ELF-1 (cell line): ENCODE results near the gene GFRA1.

Experiments
- DNase-seq: peaks from one replicate; pipeline ENCODE4 v3.0.0-alpha.2; 2016; ENCODE audit warnings: low read depth, low spot score

GFRA1 gene

GRCh38 chr10:116160271-116160670 is 112.7 kb downstream of the GFRA1 start:
- no peak for DNase-seq

GRCh38 chr10:116159197-116159596 is 113.8 kb downstream of the GFRA1 start:
- DNase-seq: no peak

GRCh38 chr10:116158036-116158435 is 115.0 kb downstream of the GFRA1 start:
- no peak for DNase-seq

- no peak for DNase-seq
Observed at GRCh38 chr10:116157485-116157884, 115.5 kb downstream of the GFRA1 start.

GRCh38 chr10:116156819-116157218 is 116.2 kb downstream of the GFRA1 start:
- no peak for DNase-seq

- no peak for DNase-seq
Observed at GRCh38 chr10:116155191-116155590, 117.8 kb downstream of the GFRA1 start.

GRCh38 chr10:116154651-116155050 is 118.4 kb downstream of the GFRA1 start:
- no peak for DNase-seq

GRCh38 chr10:116151076-116151475 is 121.9 kb downstream of the GFRA1 start:
- no peak for DNase-seq

- DNase-seq: no peak
Observed at GRCh38 chr10:116150606-116151005, 122.4 kb downstream of the GFRA1 start.

- DNase-seq: peak; percentile 5
Observed at GRCh38 chr10:116147147-116147905, 125.7 kb downstream of the GFRA1 start.

GRCh38 chr10:116146372-116147140 is 126.5 kb downstream of the GFRA1 start:
- DNase-seq: no peak

GRCh38 chr10:116143673-116144222 is 129.3 kb downstream of the GFRA1 start:
- DNase-seq: no peak

GRCh38 chr10:116141855-116142254 is 131.2 kb downstream of the GFRA1 start:
- DNase-seq: no peak

GRCh38 chr10:116141246-116141645 is 131.8 kb downstream of the GFRA1 start:
- DNase-seq: no peak

- no peak for DNase-seq
Observed at GRCh38 chr10:116139886-116140285, 133.1 kb downstream of the GFRA1 start.

GRCh38 chr10:116138897-116139296 is 134.1 kb downstream of the GFRA1 start:
- DNase-seq: no peak

- no peak for DNase-seq
Observed at GRCh38 chr10:116136261-116136660, 136.7 kb downstream of the GFRA1 start.

GRCh38 chr10:116134322-116134721 is 138.7 kb downstream of the GFRA1 start:
- DNase-seq: no peak

GRCh38 chr10:116133634-116134033 is 139.4 kb downstream of the GFRA1 start:
- DNase-seq: no peak

- DNase-seq: no peak
Observed at GRCh38 chr10:116132780-116133399, 140.1 kb downstream of the GFRA1 start.

- DNase-seq: no peak
Observed at GRCh38 chr10:116130006-116130405, 143.0 kb downstream of the GFRA1 start.
